Central memory CD4-positive, alpha-beta T cell (primary cell): ENCODE measurements around the gene CLEC4E.
"Not testable (repeated sequence)": the region's sequence is repeated elsewhere in the genome, so short reads cannot be mapped to it uniquely, and the experiment has no call there.

Experiments
- DNase-seq: peaks from one replicate; pipeline ENCODE4 v3.0.0; 2022
- total RNA-seq, 3 experiments: gene quantifications; one replicate each; lab custom pipeline; 2026; lab: John Stamatoyannopoulos, UW

CLEC4E gene, protein sequence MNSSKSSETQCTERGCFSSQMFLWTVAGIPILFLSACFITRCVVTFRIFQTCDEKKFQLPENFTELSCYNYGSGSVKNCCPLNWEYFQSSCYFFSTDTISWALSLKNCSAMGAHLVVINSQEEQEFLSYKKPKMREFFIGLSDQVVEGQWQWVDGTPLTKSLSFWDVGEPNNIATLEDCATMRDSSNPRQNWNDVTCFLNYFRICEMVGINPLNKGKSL
- total RNA-seq, result 0 reads per million in 3 experiments

DNA sequence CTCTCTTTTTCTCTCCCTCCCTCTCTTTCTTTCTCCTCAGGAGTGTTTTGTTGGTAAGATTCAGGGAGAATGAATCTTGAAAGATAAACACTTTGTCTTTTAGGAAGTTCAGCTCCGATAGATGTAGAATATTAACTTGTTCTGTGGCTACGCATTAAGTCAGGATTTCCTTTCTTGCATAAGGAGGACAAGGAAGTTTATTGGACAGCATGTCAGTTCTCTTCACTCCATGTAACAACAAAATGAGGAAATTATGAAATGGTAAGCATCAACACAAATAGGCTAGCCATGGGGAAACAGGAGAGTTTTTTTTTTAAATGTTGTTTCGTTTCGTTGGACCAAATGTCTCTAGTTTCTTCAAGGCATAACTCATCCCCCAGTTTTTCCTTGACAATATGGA lies at the start of gene CLEC4E:
CLEC4E (minus strand) TSS at position 75 of the 400 bp plus-strand sequence. CDS start 108 bp downstream, outside the sequence.
- DNase-seq, result not testable (repeated sequence)

DNA sequence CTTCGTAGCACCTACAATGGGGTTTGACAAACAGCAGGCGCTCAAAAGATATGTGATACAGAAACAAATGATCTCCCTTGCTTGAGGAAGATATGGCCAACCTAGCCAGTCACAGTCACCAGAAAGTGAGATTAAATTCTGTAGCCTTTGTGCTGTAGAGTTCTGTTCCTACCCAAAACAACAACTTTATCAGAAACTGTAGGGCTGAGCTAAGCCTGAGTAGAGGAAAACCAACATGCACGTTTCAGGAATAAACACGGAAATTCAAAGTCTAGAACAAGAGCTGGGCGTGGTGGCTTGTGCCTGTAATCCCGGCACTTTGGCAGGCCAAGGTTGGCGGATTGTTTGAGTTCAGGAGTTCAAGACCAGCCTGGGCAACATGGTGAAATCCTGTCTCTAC lies 49.0 kb upstream of the CLEC4E start:
- DNase-seq, result no peak

DNA sequence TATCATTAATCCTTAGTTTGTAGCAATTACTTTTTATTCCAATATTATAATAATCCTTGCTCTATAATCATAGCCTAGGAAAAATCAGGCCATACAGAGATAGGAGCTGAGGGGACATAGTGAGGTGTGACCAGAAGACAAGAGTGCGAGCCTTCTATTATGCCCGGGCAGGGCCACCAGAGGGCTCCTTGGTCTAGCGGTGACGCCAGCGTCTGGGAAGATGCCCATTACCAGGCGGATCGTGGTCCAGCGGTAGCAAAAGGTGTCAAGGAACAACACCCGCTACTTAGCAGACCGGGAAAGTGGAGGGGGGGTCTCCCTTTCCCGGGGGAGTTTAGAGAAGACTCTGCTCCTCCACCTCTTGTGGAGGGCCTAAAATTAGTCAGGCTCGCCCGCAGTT lies 43.8 kb upstream of the CLEC4E start:
- not testable (repeated sequence) for DNase-seq

DNA sequence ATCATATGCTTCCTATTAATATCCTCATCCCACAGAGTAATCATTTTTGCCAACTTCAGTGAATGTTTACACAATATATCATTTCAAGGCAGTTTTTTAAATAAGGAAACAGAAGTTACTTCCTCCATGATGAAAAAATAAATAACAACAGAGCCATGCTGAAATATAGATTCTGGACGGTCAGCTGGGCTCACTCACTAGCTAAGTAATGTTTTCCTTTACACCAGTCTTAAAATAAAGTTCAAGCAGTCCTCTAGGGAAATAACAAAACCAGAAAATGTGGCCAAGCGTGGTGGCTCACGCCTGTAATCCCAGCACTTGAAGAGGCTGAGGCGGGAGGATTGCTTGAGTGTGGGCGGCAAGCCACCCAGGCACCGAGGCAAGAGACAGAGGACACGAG lies 43.3 kb upstream of the CLEC4E start:
- no peak for DNase-seq

DNA sequence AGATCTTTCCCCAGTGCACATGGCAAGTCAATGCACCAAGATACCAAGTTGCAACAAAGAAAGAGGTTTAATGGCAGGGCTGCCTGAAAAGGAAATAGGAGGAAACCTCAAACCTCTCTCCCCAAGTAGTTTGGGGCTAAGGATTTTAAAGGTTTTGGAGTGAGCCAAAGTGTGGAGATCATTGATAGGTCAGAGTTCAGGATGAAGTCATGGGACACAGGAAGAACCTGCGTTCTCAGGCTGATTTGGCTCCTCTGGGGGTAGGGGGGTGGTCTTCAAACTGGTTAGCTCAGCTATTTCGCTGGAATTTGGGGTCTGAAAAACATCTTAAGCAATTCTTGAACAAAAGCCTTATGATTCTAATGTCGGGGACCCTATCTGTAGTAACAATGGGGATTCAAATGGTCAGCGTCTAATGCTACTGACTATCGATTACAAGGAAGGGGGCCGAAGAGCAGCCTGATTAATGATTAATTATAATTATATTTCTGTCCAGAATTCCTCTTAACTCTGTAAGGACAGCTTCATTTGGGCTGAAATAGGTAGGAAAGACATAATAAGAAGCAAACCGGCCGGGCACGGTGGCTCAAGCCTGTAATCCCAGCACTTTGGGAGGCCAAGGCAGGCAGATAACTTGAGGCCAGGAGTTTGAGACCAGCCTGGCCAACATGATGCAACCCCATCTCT lies 40.5 kb upstream of the CLEC4E start:
- DNase-seq, result no peak

DNA sequence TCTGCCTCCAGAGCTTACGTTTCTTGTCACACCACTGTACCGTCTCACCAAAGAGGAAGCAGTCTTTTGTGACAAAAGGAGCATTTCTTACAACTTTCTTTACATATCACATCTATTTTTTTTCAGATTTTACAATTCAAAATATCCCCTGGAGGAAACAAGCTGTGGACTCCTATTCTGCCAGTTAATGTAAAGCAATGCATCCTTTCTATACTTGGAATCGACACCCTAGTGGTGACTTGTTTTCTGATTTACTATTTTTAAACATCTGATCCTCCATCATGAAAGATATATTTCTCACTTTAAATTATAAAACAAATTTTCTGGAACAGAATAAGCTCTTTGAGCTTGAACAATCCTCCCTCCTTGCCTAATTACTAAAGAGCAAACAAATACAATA lies 37.2 kb upstream of the CLEC4E start:
- DNase-seq, result no peak

DNA sequence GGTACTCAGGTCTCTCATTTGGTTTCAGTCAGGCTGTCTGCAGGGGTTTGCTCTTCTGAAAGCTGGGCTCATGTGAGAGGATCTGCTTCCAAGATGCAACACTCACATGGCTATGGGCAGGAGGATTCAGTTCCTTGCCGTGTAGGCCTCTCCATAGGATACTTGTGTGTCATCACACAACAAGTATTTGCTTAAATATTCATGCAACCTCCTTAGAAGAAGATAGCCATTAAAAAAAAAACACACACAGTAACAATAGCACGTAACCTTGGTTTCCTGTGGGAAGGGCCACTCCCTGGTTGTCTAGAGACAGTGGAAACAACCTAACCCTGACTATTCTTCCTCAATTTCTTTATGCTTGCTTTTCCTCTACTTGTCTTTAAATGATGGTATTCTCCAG lies 31.8 kb upstream of the CLEC4E start:
- peak; percentile 53 for DNase-seq

DNA sequence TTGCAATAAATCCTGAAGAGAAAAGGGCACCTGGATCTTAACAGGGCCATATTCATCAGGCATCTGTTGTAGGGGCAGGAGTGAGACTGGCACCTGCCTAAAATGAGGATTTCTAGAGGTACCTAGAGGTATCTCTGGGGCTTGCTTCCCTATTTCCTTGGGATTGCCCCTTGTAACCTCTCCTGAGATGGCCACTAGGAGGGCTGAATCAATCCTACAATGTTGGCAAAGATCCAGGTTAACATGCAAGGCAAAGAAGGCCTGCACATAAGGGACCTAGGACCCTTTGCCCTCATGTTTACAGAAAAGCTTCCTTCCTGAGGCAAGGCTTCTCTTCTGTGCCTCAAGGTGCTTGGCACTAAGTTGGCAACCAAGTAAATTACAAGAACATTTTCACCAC lies 25.8 kb upstream of the CLEC4E start:
- no peak for DNase-seq

DNA sequence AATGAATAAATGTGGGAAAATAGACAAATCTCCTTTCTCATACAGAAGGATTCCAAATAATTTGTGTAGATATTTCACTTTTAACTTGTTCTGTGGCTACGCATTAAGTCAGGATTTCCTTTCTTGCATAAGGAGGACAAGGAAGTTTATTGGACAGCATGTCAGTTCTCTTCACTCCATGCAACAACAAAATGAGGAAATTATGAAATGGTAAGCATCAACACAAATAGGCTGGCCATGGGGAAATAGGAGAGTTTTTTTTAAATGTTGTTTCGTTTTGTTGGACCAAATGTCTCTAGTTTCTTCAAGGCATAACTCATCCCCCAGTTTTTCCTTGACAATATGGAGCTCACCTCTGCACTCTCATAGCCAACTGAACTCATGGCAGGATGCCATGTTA lies 25.3 kb upstream of the CLEC4E start:
- DNase-seq, result not testable (repeated sequence)

DNA sequence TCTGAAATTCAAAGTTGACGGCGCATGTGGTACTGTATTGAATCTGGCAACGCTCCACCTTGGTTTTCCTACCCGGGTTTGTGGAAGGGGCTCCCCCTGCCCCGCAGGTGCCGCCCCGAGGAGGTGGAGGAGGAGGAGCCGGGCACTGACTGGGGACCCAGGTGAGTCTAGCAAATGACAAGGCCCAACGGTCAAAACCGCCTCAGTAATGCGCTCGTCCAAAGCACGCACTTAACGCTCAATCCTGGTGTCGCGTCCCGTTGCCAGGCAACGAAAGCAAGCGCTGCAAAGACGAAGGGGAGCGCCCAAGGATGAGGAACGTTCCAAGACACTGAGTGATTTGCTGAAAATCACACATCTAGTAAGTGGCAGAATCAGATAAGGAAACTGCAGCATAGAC lies 24.0 kb upstream of the CLEC4E start:
- no peak for DNase-seq

DNA sequence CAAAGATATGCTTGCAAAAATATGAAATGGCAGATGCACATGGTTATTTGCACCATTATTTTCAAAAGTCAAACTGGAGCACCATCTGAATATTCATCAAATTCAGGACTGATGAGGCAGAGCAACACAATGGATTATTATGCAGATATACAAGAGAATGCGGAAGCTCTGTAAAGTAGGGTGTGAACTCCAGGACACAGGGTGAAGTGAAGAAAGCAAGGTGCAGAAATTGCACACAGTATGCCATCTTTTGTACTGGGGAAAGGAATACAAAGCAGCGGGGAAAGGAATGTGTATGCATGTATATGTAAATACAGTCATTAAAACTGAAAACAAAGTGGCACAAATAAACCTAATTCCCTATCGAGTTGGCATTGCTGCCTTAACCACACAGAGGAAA lies 22.7 kb upstream of the CLEC4E start:
- DNase-seq, result no peak

DNA sequence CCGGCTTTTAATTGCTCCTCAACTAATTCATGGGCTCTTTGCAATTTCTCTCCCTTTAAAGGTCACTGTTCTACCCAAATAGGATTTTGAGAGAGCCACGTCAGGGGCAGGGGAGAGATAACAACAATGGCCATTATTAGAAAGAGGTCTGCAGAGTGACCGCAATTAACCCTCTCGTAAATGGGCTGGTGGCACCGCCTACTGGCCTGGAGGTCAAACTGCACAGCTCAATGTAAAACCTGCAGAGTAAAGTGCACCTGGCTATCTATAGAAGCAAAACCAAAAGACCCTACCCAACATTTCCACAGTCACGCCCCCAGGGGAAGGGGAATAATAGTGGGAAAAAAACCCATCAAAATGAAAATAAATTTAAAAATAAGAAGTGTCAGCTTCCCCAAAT lies 21.6 kb upstream of the CLEC4E start:
- DNase-seq, result no peak

DNA sequence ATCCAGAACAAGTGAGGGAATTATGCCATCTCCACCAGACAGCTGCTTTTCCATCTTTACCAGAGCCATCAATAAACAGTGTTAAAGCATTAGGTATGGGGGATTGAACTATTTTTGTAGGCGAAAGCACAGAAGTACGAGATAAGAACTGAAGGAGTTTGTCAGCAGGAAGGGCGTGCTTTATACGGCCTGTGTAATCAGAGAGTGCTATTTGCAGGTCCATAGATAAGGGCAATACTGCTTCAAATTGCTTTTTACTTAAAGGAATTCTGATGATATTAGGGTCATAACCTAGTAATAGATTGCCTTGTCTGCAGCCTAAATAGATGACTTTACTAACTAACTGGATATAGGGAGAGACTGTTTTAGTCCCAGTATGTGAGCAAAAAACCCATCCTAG lies 20.3 kb upstream of the CLEC4E start:
- DNase-seq, result no peak

DNA sequence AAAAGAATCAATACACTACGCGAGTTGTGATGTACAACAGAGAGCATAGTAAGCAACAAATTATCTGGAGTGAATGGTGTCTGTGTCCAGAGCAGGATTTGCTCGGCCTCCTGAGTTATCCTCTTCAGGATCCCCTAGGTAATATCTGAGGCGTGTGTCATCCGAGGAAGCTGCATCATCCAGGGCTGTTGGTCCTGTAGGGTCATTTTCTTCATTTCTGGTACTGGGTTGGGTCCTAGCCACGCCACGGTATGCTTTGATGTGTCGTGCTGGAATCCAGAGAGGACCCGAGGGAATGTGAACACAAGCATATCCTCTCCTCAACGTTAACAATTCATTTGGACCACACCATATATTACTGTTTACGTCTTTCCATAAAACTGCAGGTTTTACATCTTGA lies 19.0 kb upstream of the CLEC4E start:
- DNase-seq, result no peak

DNA sequence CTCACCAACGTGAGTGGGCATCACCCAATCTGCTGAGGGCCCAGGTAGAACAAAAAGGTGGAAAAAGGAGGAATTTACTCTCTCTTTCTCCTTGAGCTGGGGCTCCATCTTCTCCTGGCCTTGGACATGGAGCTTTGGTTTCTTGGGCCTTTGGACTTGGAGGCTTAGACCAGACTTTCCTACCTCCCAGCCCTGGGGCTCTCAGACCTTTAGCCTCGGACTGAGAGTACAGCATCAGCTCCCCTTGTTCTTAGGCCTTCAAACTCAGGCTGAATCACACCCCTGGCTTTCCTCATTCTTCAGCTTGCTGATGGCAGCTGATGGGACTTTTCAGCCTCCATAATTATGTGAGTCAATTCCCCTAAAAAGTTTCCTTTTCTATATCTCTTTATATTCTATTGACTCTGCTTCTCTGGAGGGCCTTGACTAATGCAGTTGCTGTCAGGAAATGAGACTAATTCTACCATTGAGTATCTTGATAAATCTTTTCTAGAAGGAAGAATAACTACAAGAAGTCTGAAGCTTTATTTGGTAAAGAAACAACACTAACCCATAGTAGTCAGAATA lies 15.9 kb upstream of the CLEC4E start:
- no peak for DNase-seq

DNA sequence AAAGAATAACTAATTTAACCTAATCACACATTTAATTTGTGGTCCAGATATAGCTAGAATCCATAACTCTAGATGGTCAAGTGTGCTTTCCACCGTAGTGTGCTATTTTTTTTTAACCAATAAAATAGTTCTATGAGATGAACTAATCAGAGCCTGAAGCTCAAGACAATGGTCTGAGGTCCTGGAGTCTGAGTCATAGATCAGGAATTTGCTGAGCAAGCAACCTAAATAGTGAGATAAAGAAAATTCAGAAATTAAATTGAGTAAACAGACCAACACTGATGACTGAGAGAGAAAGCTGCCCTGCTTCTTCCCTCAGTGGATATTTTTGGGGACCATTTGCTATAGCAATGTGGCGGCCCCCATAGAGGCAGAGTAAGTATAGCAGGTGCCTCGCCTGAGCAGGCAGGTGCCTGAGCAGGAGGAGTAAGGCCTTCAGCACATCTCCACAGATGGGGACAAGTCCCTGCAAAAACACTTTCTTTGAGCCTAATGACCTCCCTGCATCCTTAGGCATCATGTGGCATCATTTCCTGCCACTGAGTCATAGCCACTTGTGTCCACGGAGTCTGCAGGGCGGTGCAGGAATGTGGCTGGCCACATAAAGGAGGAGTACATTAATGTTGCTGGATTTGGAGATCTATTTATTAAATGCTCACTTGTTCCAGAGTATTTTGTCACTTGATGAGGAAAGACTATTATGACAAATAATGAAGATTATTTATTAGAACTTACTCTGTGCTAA lies 13.9 kb upstream of the CLEC4E start:
- no peak for DNase-seq

DNA sequence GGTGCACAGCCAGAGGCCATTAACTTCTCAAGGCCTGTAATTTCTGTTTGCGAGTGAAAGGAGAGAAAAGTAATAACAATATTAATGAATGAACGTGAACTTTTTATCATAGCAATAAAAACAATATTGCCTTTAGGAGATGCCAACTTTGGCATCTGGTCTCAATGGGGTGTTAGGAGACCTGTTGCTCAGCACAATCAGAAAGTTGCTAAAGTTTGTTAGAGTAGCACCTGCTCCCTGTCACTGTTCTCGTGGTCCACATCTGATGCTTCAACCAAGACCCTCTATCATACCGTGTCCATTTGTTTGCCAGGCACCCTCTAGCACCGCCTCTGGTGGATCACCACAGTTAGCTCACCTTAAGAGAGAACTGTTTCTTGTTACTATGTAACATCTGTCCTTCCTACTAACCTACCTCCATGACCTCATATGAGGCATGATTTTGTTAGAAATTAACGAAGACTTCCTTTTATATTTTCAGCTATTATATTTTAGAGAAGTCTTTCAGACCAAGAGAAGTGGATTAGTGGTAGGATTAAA lies 12.5 kb upstream of the CLEC4E start:
- DNase-seq, result no peak

DNA sequence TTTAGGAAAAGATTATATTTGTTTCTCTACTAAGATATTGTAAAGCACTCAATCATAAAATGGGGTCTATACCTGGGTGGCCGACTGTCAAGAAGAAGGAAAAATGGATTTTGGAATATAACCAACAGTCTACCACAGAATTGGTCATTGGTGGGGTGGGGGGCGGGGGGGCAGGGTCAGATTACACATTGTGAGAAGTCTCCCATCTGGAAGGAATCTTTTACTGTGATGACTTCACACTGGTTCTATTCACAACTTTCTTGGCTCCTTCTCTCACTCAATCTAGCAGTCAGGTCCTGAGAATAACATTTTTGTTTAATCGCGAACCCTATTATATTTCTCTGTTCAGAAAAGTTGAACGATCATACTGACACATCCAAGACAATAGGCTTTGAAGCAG lies 8.7 kb upstream of the CLEC4E start:
- DNase-seq, result no peak

DNA sequence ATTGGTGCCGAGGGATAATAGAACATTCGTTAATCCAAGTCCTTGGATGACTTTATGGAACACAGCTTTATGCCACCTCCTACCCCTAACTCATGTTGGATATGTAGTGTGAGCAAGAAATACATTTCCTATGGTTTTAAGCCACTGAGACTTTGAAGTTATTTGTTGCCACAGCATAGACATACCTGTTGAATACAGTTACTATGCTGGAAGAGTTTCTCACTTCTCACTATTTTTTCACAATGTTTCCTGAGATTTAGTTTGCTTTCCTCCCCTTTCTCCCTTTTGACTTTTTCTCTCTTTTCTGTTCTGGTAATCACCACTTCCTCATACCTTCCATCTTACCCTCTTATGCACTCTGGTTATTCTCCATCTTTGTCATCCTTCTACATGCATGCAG lies 7.5 kb upstream of the CLEC4E start:
- DNase-seq, result no peak

DNA sequence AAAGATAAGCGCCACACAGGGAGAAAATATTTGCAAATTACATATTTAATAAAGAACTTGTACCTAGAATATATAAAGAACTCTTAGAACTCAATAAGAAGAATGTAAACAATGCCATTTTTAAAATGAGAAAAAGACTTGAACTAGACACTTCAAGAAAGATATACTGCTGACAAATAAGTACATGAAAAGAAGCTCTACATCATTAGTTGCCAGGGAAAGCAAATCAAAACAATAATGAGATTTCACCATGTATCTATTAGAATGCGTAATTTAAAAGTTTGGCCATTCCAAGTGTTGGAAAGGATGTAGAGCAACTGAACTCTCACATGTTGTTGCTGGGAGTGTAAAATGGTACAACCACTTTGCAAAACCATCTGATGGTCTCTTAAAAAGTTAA lies 6.9 kb upstream of the CLEC4E start:
- no peak for DNase-seq

DNA sequence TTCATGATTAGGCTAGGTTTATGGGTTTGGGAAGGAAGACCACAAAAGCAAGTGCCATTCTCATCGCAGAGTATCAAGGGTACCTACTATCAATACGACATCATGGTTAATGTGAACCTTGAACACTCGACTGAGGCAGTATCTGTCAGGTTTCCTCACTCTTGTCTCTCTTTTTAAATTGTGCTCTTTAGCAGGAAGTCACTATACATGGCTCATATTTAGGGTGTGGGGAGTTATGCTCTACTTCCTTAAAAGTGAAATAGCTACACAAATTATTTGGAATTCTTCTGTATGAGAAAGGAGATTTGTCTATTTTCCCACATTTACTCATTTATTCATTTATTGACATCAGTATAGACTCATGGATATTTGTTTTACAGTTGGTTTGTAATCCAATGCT lies 5.9 kb upstream of the CLEC4E start:
- DNase-seq, result no peak

DNA sequence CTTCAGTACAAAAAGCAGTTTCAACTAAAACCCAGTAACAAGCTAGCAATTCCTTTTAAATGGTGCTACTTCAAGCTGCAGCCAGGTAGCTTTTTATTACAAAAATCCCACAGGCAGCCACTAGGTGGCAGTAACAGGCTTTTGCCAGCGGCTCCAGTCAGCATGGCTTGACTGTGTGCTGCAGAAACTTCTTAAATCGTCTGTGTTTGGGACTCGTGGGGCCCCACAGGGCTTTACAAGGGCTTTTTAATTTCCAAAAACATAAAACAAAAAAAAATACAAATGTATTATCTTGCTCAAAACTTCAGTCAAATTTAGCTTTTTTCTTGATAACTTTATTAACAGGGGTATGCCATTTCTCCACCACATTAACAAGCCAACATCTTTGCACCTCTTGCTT lies 3.6 kb upstream of the CLEC4E start:
- peak; percentile 67 for DNase-seq

DNA sequence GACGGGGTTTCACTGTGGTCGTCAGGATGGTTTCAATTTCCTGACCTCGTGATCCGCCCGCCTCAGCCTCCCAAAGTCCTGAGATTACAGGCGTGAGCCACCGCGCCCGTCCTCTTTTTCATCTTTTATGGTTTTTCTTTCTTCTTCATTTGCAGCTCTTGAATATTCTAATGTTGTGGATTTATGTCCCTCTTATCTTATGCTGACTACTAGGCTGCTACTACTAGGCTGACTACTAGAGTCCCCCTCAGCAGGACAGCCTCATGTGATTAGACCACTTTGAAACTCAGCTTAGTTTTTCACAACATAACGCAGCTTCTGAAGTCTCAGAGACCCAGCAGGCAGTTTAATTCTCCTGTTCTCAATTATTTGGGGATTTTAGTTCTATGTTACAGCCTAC lies 857 bp upstream of the CLEC4E start:
- no peak for DNase-seq
